H9 (cell line): ENCODE results near the gene SEMA5A. TPM values are rescaled to one million over a fixed set of nuclear protein-coding genes. Genes with fewer than 3 reads are reported as not detected.

Source experiments
- DNase-seq: peaks from one replicate; pipeline ENCODE4 v3.0.0-alpha.2; 2017
- H2AFZ ChIP-seq: one replicate; pipeline ENCODE4 v1.6.1; 2013; ENCODE audit warnings: mild to moderate bottlenecking, low read length, control low read depth, moderate library complexity
- H2AK5ac ChIP-seq: 2 replicates; pipeline ENCODE4 v1.6.1; 2013; ENCODE audit warnings: low read length, control low read depth, mixed read lengths; ENCODE audit not compliant: insufficient read length
- H2BK120ac ChIP-seq: one replicate; pipeline ENCODE4 v1.6.1; 2013; ENCODE audit warnings: low read depth, mild to moderate bottlenecking, low read length, control low read depth, inconsistent platforms; ENCODE audit not compliant: poor library complexity, severe bottlenecking
- H2BK12ac ChIP-seq: 2 replicates; pipeline ENCODE4 v1.6.1; 2013; ENCODE audit warnings: low read length, control low read depth, mixed read lengths, low read depth; ENCODE audit not compliant: insufficient read length
- H2BK15ac ChIP-seq: 2 replicates; pipeline ENCODE4 v1.6.1; 2013; ENCODE audit warnings: low read depth, low read length, control low read depth
- H2BK20ac ChIP-seq: one replicate; pipeline ENCODE4 v1.6.1; 2013; ENCODE audit warnings: low read depth, mild to moderate bottlenecking, low read length, control low read depth, inconsistent platforms; ENCODE audit not compliant: poor library complexity, severe bottlenecking
- H2BK5ac ChIP-seq: 2 replicates; pipeline ENCODE4 v1.6.1; 2013; ENCODE audit warnings: low read length, control low read depth, mixed read lengths; ENCODE audit not compliant: insufficient read length
- H3K14ac ChIP-seq: 2 replicates; pipeline ENCODE4 v1.6.1; 2013; ENCODE audit warnings: low read length, control low read depth; ENCODE audit not compliant: insufficient read depth
- H3K18ac ChIP-seq: 2 replicates; pipeline ENCODE4 v1.6.1; 2013; ENCODE audit warnings: low read depth, mild to moderate bottlenecking, mixed read lengths, low read length, control low read depth; ENCODE audit not compliant: insufficient read length
- H3K23ac ChIP-seq: 2 replicates; pipeline ENCODE4 v1.6.1; 2013; ENCODE audit warnings: low read length, control low read depth, mixed read lengths, low read depth; ENCODE audit not compliant: insufficient read length
- H3K23me2 ChIP-seq: 2 replicates; pipeline ENCODE4 v1.6.1; 2013; ENCODE audit warnings: low read depth, mild to moderate bottlenecking, mixed read lengths, low read length, control low read depth; ENCODE audit not compliant: insufficient read length, poor library complexity, severe bottlenecking
- H3K27ac ChIP-seq: 2 replicates; pipeline ENCODE4 v1.5.1; 2013; ENCODE audit warnings: low read length, control low read depth, mixed read lengths, low read depth; ENCODE audit not compliant: insufficient read length
- H3K27me3 ChIP-seq: 2 replicates; pipeline ENCODE4 v1.6.1; 2013; ENCODE audit warnings: low read length, control low read depth, inconsistent platforms; ENCODE audit not compliant: insufficient read depth
- H3K4ac ChIP-seq: 2 replicates; pipeline ENCODE4 v1.6.1; 2013; ENCODE audit warnings: low read depth, mild to moderate bottlenecking, control low read depth, inconsistent platforms, low read length, moderate library complexity
- H3K4me1 ChIP-seq: 2 replicates; pipeline ENCODE4 v1.6.1; 2013; ENCODE audit warnings: low read length, control low read depth, inconsistent platforms; ENCODE audit not compliant: insufficient read depth
- H3K4me2 ChIP-seq: 2 replicates; pipeline ENCODE4 v1.6.1; 2013; ENCODE audit warnings: low read length, control low read depth, mixed read lengths; ENCODE audit not compliant: insufficient read length, insufficient read depth
- H3K56ac ChIP-seq: 2 replicates; pipeline ENCODE4 v1.6.1; 2013; ENCODE audit warnings: low read depth, mild to moderate bottlenecking, mixed read lengths, low read length, control low read depth; ENCODE audit not compliant: insufficient read length
- H3K79me1 ChIP-seq: 2 replicates; pipeline ENCODE4 v1.6.1; 2013; ENCODE audit warnings: low read depth, mild to moderate bottlenecking, moderate library complexity, low read length, control low read depth, inconsistent platforms; ENCODE audit not compliant: insufficient read depth, poor library complexity, severe bottlenecking
- H3K79me2 ChIP-seq: 2 replicates; pipeline ENCODE4 v1.6.1; 2013; ENCODE audit warnings: low read length, control low read depth, inconsistent platforms; ENCODE audit not compliant: insufficient read depth
- H3K9ac ChIP-seq: 2 replicates; pipeline ENCODE4 v1.6.1; 2013; ENCODE audit warnings: low read length, control low read depth, mixed read lengths; ENCODE audit not compliant: insufficient read length; ENCODE audit errors: extremely low read depth
- H3K9me3 ChIP-seq: one replicate; pipeline ENCODE4 v1.6.1; 2013; ENCODE audit warnings: low read depth, low read length, inconsistent platforms; ENCODE audit not compliant: control insufficient read depth
- H3T11ph ChIP-seq: one replicate; pipeline ENCODE4 v1.6.1; 2013; ENCODE audit warnings: mild to moderate bottlenecking, low read length, control low read depth, inconsistent platforms
- H4K20me1 ChIP-seq: one replicate; pipeline ENCODE4 v1.6.1; 2013; ENCODE audit not compliant: control insufficient read depth, insufficient read length, insufficient read depth
- H4K5ac ChIP-seq: 2 replicates; pipeline ENCODE4 v1.6.1; 2013; ENCODE audit warnings: low read depth, mild to moderate bottlenecking, mixed read lengths, low read length, control low read depth; ENCODE audit not compliant: insufficient read length
- H4K8ac ChIP-seq: replicated peaks from 2 replicates; pipeline ENCODE4 v1.6.1; 2013; ENCODE audit warnings: low read length, control low read depth, mixed read lengths, low read depth; ENCODE audit not compliant: insufficient read length
- H4K91ac ChIP-seq: 2 replicates; pipeline ENCODE4 v1.6.1; 2013; ENCODE audit warnings: low read depth, mild to moderate bottlenecking, moderate library complexity, mixed read lengths, low read length, control low read depth; ENCODE audit not compliant: insufficient read length
- H3K27ac Mint-ChIP-seq, 3 experiments: 2 replicates in 2 of 3; 3 replicates in 1 of 3; pipeline ENCODE4 v1.8.0; 2020 to 2021; ENCODE audit warnings: mixed read lengths in 3 of 3, mild to moderate bottlenecking in 1 of 3, moderate library complexity in 1 of 3
- H3K27me3 Mint-ChIP-seq: 2 replicates; pipeline ENCODE4 v1.8.0; 2021; ENCODE audit warnings: low read depth, mild to moderate bottlenecking, moderate library complexity, mixed read lengths
- H3K36me3 Mint-ChIP-seq, 3 experiments: 2 replicates in 2 of 3; 3 replicates in 1 of 3; pipeline ENCODE4 v1.8.0; 2020 to 2021; ENCODE audit warnings: low read depth in 3 of 3, mixed read lengths in 3 of 3; ENCODE audit not compliant: insufficient read depth in 1 of 3
- H3K4me1 Mint-ChIP-seq, 2 experiments: 2 replicates each; pipeline ENCODE4 v1.8.0; 2020; ENCODE audit warnings: mixed read lengths in 2 of 2
- H3K4me3 Mint-ChIP-seq, 2 experiments: 2 replicates in 1 of 2; 3 replicates in 1 of 2; pipeline ENCODE4 v1.8.0; 2020 to 2021; ENCODE audit warnings: mild to moderate bottlenecking in 2 of 2, mixed read lengths in 2 of 2, moderate library complexity in 1 of 2
- H3K9me3 Mint-ChIP-seq, 2 experiments: 2 replicates in 1 of 2; 3 replicates in 1 of 2; pipeline ENCODE4 v1.8.0; 2020; ENCODE audit warnings: mild to moderate bottlenecking in 2 of 2, mixed read lengths in 2 of 2, moderate library complexity in 1 of 2
- CTCF ChIP-seq: fragments of 200-600 bp; sonication (generic); conservative IDR thresholded peaks from 3 replicates; pipeline ENCODE4 v1.8.0; 2021; ENCODE audit warnings: antibody characterized with exemption, mild to moderate bottlenecking
- WGBS: extraction: QIAGEN DNeasy Blood & Tissue Kit; methylation state at CpG from one replicate; pipeline ENCODE4 v1.1.7; 2013; ENCODE audit warnings: missing lambda C conversion rate, low lambda C conversion rate, mixed read lengths; ENCODE audit not compliant: insufficient read length; ENCODE audit errors: extremely low coverage; 5-methylcytosine and 5-hydroxymethylcytosine counted together
- total RNA-seq: library from RNA; stranded (reverse); gene quantifications from 2 replicates; pipeline ENCODE4 v1.2.1, GENCODE V29; 2021

The SEMA5A gene
- total RNA-seq, 1 experiment from 2014 or later = 4.3 TPM

GRCh38 chr5:9148242-9148641 lies 397.6 kb downstream of the SEMA5A start:
- Histone ChIP-seq H2BK20ac (no peak overlapping the region), H3K23ac (no peak overlapping the region), H3K79me1 (no peaks in the 10 kb centered on the region), H2BK12ac (no peak overlapping the region), H2BK15ac (no peak overlapping the region), H3K4me1 (no peaks in the 10 kb centered on the region), H3K9me3 (no peaks in the 10 kb centered on the region), H2BK120ac (no peak overlapping the region), H2AFZ (no peak overlapping the region), H3K79me2 (no peaks in the 10 kb centered on the region), H3K4me2 (no peak overlapping the region), H3K9ac (no peak overlapping the region), H3K23me2 (no peaks in the 10 kb centered on the region), H4K8ac (no peak overlapping the region), H4K5ac (no peak overlapping the region), H3K4ac (no peak overlapping the region), H2AK5ac (no peak overlapping the region), H3K27me3 (no peaks in the 10 kb centered on the region), H3K27ac (no peak overlapping the region), H4K20me1 (no peaks in the 10 kb centered on the region), H3K14ac (no peak overlapping the region), H4K91ac (no peak overlapping the region), H3K18ac (no peak overlapping the region), H2BK5ac (no peak overlapping the region), H3K56ac (no peak overlapping the region), H3T11ph (no peak overlapping the region)
- DNase-seq = no peak
- H3K4me3 Mint-ChIP-seq = no peak overlapping the region
- WGBS = no CpG with 5 or more reads among the region's 4 CpGs
- H3K9me3 Mint-ChIP-seq = peaks cover 4 to 7% of the 10 kb centered on the region in 2 experiments; a peak in 2 of 5 replicates
- no peaks in the 10 kb centered on the region for H3K27me3 Mint-ChIP-seq
- TF ChIP-seq CTCF = no peak
- peaks cover 0 to 7% (median 6%) of the 10 kb centered on the region in 3 experiments; a peak in 4 of 7 replicates for H3K36me3 Mint-ChIP-seq
- H3K27ac Mint-ChIP-seq = no peak overlapping the region
- no peaks in the 10 kb centered on the region for H3K4me1 Mint-ChIP-seq
